K562 treated with DMSO at 1 percent for 24 hours (cell line): ENCODE data around the gene GLS2. TPM values are rescaled to one million over a fixed set of nuclear protein-coding genes. Genes with fewer than 3 reads are reported as not detected.

Experiments
- total RNA-seq: library from RNA; unstranded; fragments of 300-600 nt; gene quantifications from 2 replicates; pipeline ENCODE4 v1.2.3, GENCODE V29; 2022; ENCODE audit warnings: low read depth; ENCODE audit not compliant: insufficient read depth

GLS2 gene
- 0.29 TPM in 1 of 2 replicates, not detected in the other for total RNA-seq

DNA sequence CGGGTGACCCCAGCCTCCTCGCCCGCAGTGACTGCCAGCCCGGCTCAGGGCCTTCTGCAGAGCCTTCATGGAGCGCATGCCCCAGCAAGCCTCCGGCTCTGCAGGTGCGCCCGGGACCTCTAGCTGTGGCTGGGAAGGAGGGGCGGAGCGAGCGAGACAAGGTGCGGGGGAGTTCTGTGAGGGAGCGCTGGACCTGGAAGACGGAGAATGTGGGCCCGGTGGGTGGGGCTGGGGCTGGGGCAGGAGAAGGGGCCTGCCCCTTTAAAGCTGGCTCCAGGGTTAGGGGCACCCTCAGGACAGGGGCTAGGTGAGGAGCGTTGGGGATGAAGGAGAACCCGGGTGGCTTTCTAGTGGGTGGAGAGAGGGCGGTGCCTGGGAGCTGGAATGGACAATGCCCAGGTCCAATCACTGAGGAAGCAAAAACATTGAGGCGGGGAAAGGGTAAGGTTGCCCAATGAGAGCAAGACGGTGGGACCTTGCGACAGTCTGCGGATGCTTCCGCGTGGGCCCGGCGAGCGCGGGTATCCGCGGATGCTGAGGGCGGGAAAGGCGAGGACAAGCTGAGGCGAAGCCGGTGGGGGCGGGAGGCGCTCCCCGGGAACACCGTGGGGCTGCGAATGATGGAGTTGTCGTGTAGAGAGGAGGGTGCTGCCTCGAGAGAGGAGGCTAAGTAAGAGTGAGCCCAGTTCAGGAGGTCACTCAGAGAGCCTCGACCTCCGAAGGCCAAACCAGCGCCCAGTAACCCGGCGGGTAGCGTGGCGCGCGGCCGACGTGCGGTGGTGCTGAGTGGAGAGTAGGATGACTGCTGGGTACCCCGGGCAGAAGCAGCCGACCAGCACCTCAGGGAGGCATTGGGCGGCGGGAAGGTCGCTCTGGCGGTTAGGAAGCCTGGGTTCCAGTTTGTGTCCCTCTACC lies at the start of gene GLS2:
Gene GLS2 (minus strand): TSS at position 121 of the 915 bp plus-strand sequence. CDS start 43 bp downstream, at position 78.

GRCh38 chr12:56521590-56522371 lies 33.8 kb upstream of the GLS2 start, which contains the start of gene RBMS2:
Gene RBMS2, plus strand, starts transcription at chr12:56521820. Its CDS starts 204 bp downstream, at chr12:56522024.

GRCh38 chr12:56468216-56469006 lies 19.6 kb downstream of the GLS2 start, which contains the start of gene SPRYD4:
Gene SPRYD4, plus strand, starts transcription at chr12:56468578. Its CDS starts 14 bp downstream, at chr12:56468592.

GRCh38 chr12:56454557-56454956 lies 33.4 kb downstream of the GLS2 start, which contains the start of gene MIP:
Gene MIP, minus strand, starts transcription at chr12:56454657. Its CDS starts 44 bp downstream, at chr12:56454613.

GRCh38 chr12:56448860-56449621 lies 38.9 kb downstream of the GLS2 start, which contains the start of gene TIMELESS:
Gene TIMELESS, minus strand, starts transcription at chr12:56449426. Its CDS starts 15,256 bp downstream, at chr12:56434170.

Other genes starting within 250 kb of the GLS2 start
- gene ANKRD52, start 229.8 kb downstream of the GLS2 start, total RNA-seq = 28.5 and 29.8 TPM in 2 replicates
- 46.4 and 47.3 TPM in 2 replicates for gene COQ10A, start 221.2 kb downstream of the GLS2 start, total RNA-seq
- 151 and 158 TPM in 2 replicates for gene CS, start 187.8 kb downstream of the GLS2 start, total RNA-seq
- 88.9 and 95.2 TPM in 2 replicates for gene CNPY2, start 172.2 kb downstream of the GLS2 start, total RNA-seq
- gene PAN2, start 154.2 kb downstream of the GLS2 start, total RNA-seq = 29.3 and 34.1 TPM in 2 replicates
- gene IL23A, start 149.3 kb downstream of the GLS2 start, total RNA-seq = 15.3 and 19.8 TPM in 2 replicates
- gene STAT2, start 128.1 kb downstream of the GLS2 start, total RNA-seq = 52.4 and 61.2 TPM in 2 replicates
- not detected in 2 replicates for gene APOF, start 125.3 kb downstream of the GLS2 start, total RNA-seq
- 42.8 and 43.4 TPM in 2 replicates for gene TIMELESS, start 38.7 kb downstream of the GLS2 start, total RNA-seq
- gene MIP, start 33.5 kb downstream of the GLS2 start, total RNA-seq = not detected in 2 replicates
- gene SPRYD4, start 19.6 kb downstream of the GLS2 start, total RNA-seq = 1.1 and 1.4 TPM in 2 replicates
- 0.86 and 2.5 TPM in 2 replicates for gene RBMS2, start 33.7 kb upstream of the GLS2 start, total RNA-seq
- gene BAZ2A, start 142.2 kb upstream of the GLS2 start, total RNA-seq = 60.5 and 63.6 TPM in 2 replicates
- 849 and 855 TPM in 2 replicates for gene ATP5F1B, start 157.8 kb upstream of the GLS2 start, total RNA-seq
- gene PTGES3, start 200.1 kb upstream of the GLS2 start, total RNA-seq = 185 and 206 TPM in 2 replicates
- gene NACA, start 237.1 kb upstream of the GLS2 start, total RNA-seq = 1,599 and 1,695 TPM in 2 replicates